Tibial nerve (tissue), 3 donors: ENCODE measurements around the gene RBM38.

Source experiments
- POLR2A ChIP-seq, 2 donors: fragments of 450-650 bp; IDR thresholded peaks; one replicate each; pipeline ENCODE4 v1.6.1; 2017; ENCODE audit warnings: antibody characterized with exemption in 2 of 2, mild to moderate bottlenecking in 2 of 2, moderate library complexity in 2 of 2
- TF ChIP-seq, protein P1 (sequence below), 5 experiments: fragments of 200-600 bp in 3 of 5; fragments of 450-650 bp in 2 of 5; sonication (generic) in 3 of 5; IDR thresholded peaks; one replicate each; pipeline ENCODE4 v1.5.1; 2016 to 2019; ENCODE audit warnings: antibody characterized with exemption in 5 of 5, mild to moderate bottlenecking in 3 of 5, moderate library complexity in 2 of 5

DNA sequence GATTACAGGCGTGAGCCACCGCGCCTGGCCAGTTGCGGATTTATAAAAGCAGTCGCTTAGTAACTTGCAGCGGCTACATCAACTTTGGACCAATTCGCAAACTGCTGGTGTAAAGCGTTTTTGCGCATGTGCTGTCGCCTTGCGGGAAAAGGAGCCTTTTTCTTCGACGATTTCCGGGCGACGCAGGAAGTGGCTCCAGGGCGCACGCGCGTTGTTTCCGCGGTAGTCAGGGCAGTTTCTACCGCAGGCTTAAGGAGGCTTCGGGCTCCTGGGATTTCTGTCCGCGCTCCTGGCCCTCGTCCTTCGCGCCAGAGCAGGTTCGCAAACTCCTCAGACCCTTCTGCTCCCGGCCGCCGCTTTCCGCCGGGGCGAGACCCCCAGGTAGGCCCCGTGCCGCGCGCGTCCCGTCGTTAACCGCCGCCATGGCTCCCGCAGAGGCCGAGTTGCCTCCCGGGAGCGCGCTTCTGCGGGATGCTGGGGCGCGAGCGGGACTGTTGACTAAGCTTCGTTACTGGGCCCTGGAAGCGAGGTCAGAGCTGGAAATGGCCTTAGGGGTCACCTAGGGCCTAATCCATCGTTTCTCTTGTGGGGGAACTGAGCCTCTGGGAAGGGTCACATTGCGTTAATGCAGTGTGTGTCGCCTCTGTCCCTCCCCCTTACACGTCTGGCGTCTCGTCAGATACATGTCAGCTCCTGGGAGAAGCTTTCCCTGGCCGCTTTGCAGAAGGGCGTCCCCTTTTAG lies 40.0 kb upstream of the RBM38 start, which contains the start of gene RAE1:
- TF ChIP-seq, protein P1, sequence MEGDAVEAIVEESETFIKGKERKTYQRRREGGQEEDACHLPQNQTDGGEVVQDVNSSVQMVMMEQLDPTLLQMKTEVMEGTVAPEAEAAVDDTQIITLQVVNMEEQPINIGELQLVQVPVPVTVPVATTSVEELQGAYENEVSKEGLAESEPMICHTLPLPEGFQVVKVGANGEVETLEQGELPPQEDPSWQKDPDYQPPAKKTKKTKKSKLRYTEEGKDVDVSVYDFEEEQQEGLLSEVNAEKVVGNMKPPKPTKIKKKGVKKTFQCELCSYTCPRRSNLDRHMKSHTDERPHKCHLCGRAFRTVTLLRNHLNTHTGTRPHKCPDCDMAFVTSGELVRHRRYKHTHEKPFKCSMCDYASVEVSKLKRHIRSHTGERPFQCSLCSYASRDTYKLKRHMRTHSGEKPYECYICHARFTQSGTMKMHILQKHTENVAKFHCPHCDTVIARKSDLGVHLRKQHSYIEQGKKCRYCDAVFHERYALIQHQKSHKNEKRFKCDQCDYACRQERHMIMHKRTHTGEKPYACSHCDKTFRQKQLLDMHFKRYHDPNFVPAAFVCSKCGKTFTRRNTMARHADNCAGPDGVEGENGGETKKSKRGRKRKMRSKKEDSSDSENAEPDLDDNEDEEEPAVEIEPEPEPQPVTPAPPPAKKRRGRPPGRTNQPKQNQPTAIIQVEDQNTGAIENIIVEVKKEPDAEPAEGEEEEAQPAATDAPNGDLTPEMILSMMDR (IDR thresholded peaks at IDR 0.05): peak in 1 of 5 experiments; percentile 10
- peak in 1 of 2 donors; percentile 55 for TF ChIP-seq POLR2A (IDR thresholded peaks at IDR 0.05)
